Measurements from ENCODE around the gene SPACA4. TPM values are rescaled to one million over a fixed set of nuclear protein-coding genes. Genes with fewer than 3 reads are reported as not detected.

Gene SPACA4
- total RNA-seq, 1 experiment from 2014 or later = not detected

DNA sequence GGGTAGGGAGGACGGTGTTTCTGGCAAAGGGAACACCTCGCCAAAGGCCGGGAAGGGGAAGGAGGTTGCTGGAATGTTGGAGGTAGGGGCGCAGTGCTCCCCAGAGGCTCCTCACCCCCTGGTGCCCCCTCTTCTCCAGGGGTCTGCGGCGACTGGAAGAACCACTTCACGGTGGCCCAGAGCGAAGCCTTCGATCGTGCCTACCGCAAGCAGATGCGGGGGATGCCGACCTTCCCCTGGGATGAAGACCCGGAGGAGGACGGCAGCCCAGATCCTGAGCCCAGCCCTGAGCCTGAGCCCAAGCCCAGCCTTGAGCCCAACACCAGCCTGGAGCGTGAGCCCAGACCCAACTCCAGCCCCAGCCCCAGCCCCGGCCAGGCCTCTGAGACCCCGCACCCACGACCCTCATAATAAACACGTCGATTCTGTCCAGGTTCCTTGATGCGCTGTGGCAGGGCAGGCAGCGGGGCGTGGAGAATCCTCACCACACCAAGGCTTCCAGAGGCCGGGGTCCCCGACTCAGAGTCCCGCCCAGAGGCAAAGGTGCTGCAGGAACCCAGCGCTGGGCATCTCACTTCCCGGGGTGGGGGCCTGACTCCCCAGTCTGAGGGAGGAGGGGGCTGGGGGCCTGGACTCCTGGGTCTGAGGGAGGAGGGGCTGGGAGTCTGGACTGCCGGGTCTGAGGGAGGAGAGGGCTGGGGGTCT, 7.4 kb upstream of the SPACA4 start:
- Mint-ChIP-seq H3K27ac (ENCODE audit: unreplicated experiment) (no peak overlapping the region), H3K9me3 (ENCODE audit: unreplicated experiment) (no peaks in the 10 kb centered on the region), H3K27me3 (ENCODE audit: insufficient read depth, unreplicated experiment) (no peaks in the 10 kb centered on the region), H3K4me3 (ENCODE audit: unreplicated experiment) (no peak overlapping the region), H3K4me1 (ENCODE audit: low read depth, unreplicated experiment) (peaks cover 8% of the 10 kb centered on the region), H3K36me3 (ENCODE audit: insufficient read depth, unreplicated experiment) (peaks cover 5% of the 10 kb centered on the region)
- H3K27me3 ChIP-seq (replicated peaks; ENCODE audit: control insufficient read depth, insufficient read depth, low read length) = no peaks in the 10 kb centered on the region
- TF ChIP-seq, protein P1, sequence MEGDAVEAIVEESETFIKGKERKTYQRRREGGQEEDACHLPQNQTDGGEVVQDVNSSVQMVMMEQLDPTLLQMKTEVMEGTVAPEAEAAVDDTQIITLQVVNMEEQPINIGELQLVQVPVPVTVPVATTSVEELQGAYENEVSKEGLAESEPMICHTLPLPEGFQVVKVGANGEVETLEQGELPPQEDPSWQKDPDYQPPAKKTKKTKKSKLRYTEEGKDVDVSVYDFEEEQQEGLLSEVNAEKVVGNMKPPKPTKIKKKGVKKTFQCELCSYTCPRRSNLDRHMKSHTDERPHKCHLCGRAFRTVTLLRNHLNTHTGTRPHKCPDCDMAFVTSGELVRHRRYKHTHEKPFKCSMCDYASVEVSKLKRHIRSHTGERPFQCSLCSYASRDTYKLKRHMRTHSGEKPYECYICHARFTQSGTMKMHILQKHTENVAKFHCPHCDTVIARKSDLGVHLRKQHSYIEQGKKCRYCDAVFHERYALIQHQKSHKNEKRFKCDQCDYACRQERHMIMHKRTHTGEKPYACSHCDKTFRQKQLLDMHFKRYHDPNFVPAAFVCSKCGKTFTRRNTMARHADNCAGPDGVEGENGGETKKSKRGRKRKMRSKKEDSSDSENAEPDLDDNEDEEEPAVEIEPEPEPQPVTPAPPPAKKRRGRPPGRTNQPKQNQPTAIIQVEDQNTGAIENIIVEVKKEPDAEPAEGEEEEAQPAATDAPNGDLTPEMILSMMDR (IDR thresholded peaks at IDR 0.05; ENCODE audit: insufficient read depth in 1 of 2, low read depth in 1 of 2, low read length in 1 of 2, severe bottlenecking in 1 of 2, unreplicated experiment in 1 of 2) = no peak
- ChIA-PET POLR2A (no interaction called here), CTCF (no interaction called here)
- no peaks in the 10 kb centered on the region for H3K36me3 ChIP-seq (ENCODE audit: control insufficient read depth, insufficient read depth, low read length)
- BruUV-seq (replicated peaks) = no TSS peak
- peaks cover 7% of the 10 kb centered on the region for H3K4me1 ChIP-seq
- H3K9me3 ChIP-seq = no peaks in the 10 kb centered on the region
- intact Hi-C loops (cut with micrococcal nuclease; ENCODE audit: unreplicated experiment) = no loop called here
- DNase-seq = no peak
- H3K4me3 ChIP-seq (ENCODE audit: low read depth, low read length) = no peak overlapping the region

DNA sequence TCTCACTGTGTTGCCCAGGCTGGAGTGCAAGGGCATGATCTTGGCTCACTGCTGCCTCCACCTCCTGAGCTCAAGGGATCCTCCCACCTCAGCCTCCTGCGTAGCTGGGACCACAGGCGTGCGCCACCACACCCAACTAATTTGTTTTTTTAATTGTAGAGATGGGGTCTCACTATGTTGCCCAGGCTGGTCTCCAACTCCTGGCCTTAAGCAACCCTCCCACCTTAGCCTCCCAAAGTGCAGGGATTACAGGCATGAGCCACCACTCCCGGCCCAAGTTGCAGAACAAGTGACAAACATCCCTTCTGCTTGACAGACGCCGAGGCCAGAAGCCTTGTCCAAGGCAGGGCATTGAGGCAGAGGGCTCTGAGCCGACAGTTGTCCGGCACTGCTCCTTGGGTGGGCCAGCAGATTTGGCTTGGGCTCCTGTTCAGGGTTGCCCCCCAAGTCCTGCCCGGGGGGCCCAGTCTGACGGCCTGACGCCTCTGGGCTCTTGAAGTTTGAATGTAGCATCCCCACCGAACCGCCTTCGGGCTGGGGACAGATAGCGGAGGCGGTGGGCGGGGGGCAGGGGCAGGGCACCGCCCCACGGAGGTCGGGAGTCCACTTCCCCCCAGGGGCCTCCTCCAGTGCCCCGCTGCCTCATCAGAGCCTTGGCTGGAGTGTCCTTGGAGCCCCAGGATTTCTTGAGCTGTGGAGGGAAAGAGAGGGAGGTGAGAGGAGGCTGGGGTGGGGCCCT, 5.7 kb upstream of the SPACA4 start:
- no TSS peak for BruUV-seq (replicated peaks)
- Histone ChIP-seq H3K4me1 (peaks cover 7% of the 10 kb centered on the region), H3K9me3 (no peaks in the 10 kb centered on the region), H3K4me3 (ENCODE audit: low read depth, low read length) (no peak overlapping the region), H3K36me3 (ENCODE audit: control insufficient read depth, insufficient read depth, low read length) (no peaks in the 10 kb centered on the region), H3K27me3 (replicated peaks; ENCODE audit: control insufficient read depth, insufficient read depth, low read length) (no peaks in the 10 kb centered on the region)
- DNase-seq = no peak
- intact Hi-C loops (cut with micrococcal nuclease; ENCODE audit: unreplicated experiment) = no loop called here
- ChIA-PET POLR2A (interaction anchor here (0.6 kb wide), 1 partner anchor 18 kb away, joined by 3 read pairs; the partner anchor contains the start of gene RPL18), CTCF (interaction anchor here (0.7 to 0.8 kb wide), 2 partner anchors 12 to 209 kb away, joined by 3 to 4 read pairs; no protein-coding TSS in a partner anchor)
- TF ChIP-seq, protein P1 (IDR thresholded peaks at IDR 0.05; ENCODE audit: insufficient read depth in 1 of 2, low read depth in 1 of 2, low read length in 1 of 2, severe bottlenecking in 1 of 2, unreplicated experiment in 1 of 2) = no peak
- H3K27ac Mint-ChIP-seq (ENCODE audit: unreplicated experiment) = no peak overlapping the region
- H3K27me3 Mint-ChIP-seq (ENCODE audit: insufficient read depth, unreplicated experiment) = no peaks in the 10 kb centered on the region
- H3K4me1 Mint-ChIP-seq (ENCODE audit: low read depth, unreplicated experiment) = peaks cover 8% of the 10 kb centered on the region
- peaks cover 5% of the 10 kb centered on the region for H3K36me3 Mint-ChIP-seq (ENCODE audit: insufficient read depth, unreplicated experiment)
- peak overlapping the region; percentile 68 for H3K4me3 Mint-ChIP-seq (ENCODE audit: unreplicated experiment)
- no peaks in the 10 kb centered on the region for H3K9me3 Mint-ChIP-seq (ENCODE audit: unreplicated experiment)

DNA sequence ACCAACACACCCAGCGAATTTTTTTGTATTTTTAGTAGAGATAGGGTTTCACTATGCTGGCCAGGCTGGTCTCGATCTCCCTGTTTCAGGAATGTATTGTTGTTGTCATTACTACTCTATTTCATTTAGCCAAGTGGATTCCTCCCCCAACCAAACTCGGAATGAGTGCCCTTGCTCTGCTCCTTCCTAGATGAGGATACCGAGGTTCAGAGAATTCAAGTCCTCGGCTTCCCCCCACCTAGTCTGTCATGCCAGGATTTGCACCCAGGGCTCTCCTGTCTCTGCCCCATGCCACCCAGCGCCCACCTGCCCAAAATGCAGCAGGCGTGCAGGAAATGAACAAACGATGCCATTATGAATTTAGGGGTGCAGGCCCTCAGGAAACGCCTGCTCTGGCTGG, 3.5 kb upstream of the SPACA4 start:
- Mint-ChIP-seq H3K27ac (ENCODE audit: unreplicated experiment) (no peak overlapping the region), H3K9me3 (ENCODE audit: unreplicated experiment) (no peaks in the 10 kb centered on the region), H3K4me3 (ENCODE audit: unreplicated experiment) (no peak overlapping the region), H3K36me3 (ENCODE audit: insufficient read depth, unreplicated experiment) (peaks cover 5% of the 10 kb centered on the region), H3K27me3 (ENCODE audit: insufficient read depth, unreplicated experiment) (no peaks in the 10 kb centered on the region), H3K4me1 (ENCODE audit: low read depth, unreplicated experiment) (peaks cover 8% of the 10 kb centered on the region)
- Histone ChIP-seq H3K36me3 (ENCODE audit: control insufficient read depth, insufficient read depth, low read length) (no peaks in the 10 kb centered on the region), H3K9me3 (no peaks in the 10 kb centered on the region), H3K4me3 (ENCODE audit: low read depth, low read length) (no peak overlapping the region), H3K27me3 (replicated peaks; ENCODE audit: control insufficient read depth, insufficient read depth, low read length) (no peaks in the 10 kb centered on the region), H3K4me1 (peaks cover 7% of the 10 kb centered on the region)
- no TSS peak for BruUV-seq (replicated peaks)
- POLR2A ChIA-PET = no interaction called here
- DNase-seq = no peak
- intact Hi-C loops (cut with micrococcal nuclease; ENCODE audit: unreplicated experiment) = no loop called here
- TF ChIP-seq, protein P1 (IDR thresholded peaks at IDR 0.05; ENCODE audit: insufficient read depth in 1 of 2, low read depth in 1 of 2, low read length in 1 of 2, severe bottlenecking in 1 of 2, unreplicated experiment in 1 of 2) = no peak
- CTCF ChIA-PET = no interaction called here
